ENCODE measurements around the gene TEX261. TPM values are rescaled to one million over a fixed set of nuclear protein-coding genes. Genes with fewer than 3 reads are reported as not detected.
A peak's percentile ranks its signal among the peaks of the same experiment; 100 is the strongest.
"Not testable (repeated sequence)": the region's sequence is repeated elsewhere in the genome, so short reads cannot be mapped to it uniquely, and the experiment has no call there.

TEX261 gene
- polyA plus RNA-seq (ENCODE audit: insufficient read depth in 1 of 5, insufficient read length in 5 of 5, low replicate concordance in 1 of 5), result 10 to 100 TPM; 50.9 to 63.9 (median 56.9) TPM
- long read RNA-seq, donor 1, transcript TEX261-201 (6 exons, 3,441 nt), result minor isoform, 15 of 36 reads
- long read RNA-seq, donor 1, transcript TEX261-206 (4 exons, 590 nt), result major isoform, 17 of 36 reads
- long read RNA-seq, donor 1, partial matches to known transcripts, result 0 of 36 reads
- long read RNA-seq, donor 1, other reads (novel, unspliced or antisense), result 0 of 36 reads
- long read RNA-seq, donor 2, transcript TEX261-201 (6 exons, 3,441 nt), result major isoform, 6 of 9 reads
- long read RNA-seq, donor 2, partial matches to known transcripts, result 0 of 9 reads
- long read RNA-seq, donor 2, other reads (novel, unspliced or antisense), result 0 of 9 reads
- long read RNA-seq, donor 3, transcript TEX261-201 (6 exons, 3,441 nt), result minor isoform, 5 of 17 reads
- long read RNA-seq, donor 3, transcript TEX261-206 (4 exons, 590 nt), result major isoform, 6 of 17 reads
- long read RNA-seq, donor 3, partial matches to known transcripts, result 0 of 17 reads
- long read RNA-seq, donor 3, other reads (novel, unspliced or antisense), result 0 of 17 reads
- long read RNA-seq, donor 4, transcript TEX261-201 (6 exons, 3,441 nt), result major isoform, 8 of 18 reads
- long read RNA-seq, donor 4, transcript TEX261-206 (4 exons, 590 nt), result minor isoform, 7 of 18 reads
- long read RNA-seq, donor 4, partial matches to known transcripts, result 0 of 18 reads
- long read RNA-seq, donor 4, other reads (novel, unspliced or antisense), result 0 of 18 reads
- long read RNA-seq, donor 5, transcript TEX261-201 (6 exons, 3,441 nt), result major isoform, 13 of 26 reads
- long read RNA-seq, donor 5, transcript TEX261-206 (4 exons, 590 nt), result minor isoform, 6 of 26 reads
- long read RNA-seq, donor 5, partial matches to known transcripts, result 0 of 26 reads
- long read RNA-seq, donor 5, other reads (novel, unspliced or antisense), result 0 of 26 reads
- long read RNA-seq, donor 6, transcript TEX261-206 (4 exons, 590 nt), result minor isoform, 8 of 26 reads
- long read RNA-seq, donor 6, transcript TEX261-201 (6 exons, 3,441 nt), result major isoform, 11 of 26 reads
- long read RNA-seq, donor 6, partial matches to known transcripts, result 0 of 26 reads
- long read RNA-seq, donor 6, other reads (novel, unspliced or antisense), result 0 of 26 reads
- long read RNA-seq, donor 7, transcript TEX261-201 (6 exons, 3,441 nt), result major isoform, 11 of 17 reads
- long read RNA-seq, donor 7, partial matches to known transcripts, result 0 of 17 reads
- long read RNA-seq, donor 7, other reads (novel, unspliced or antisense), result 0 of 17 reads
- long read RNA-seq, donor 8, partial matches to known transcripts, result 0 of 6 reads
- long read RNA-seq, donor 8, other reads (novel, unspliced or antisense), result 0 of 6 reads

GRCh38 chr2:70994699-70995425 is at the start of gene TEX261:
TEX261 (minus strand) TSS chr2:70994873; CDS start chr2:70994757, 116 bp downstream.
- peak; percentile 78 to 82 for DNase-seq

GRCh38 chr2:71043531-71044407 is 49.1 kb upstream of the TEX261 start:
- DNase-seq, result no peak

- no peak for DNase-seq
Observed at GRCh38 chr2:71042287-71042686, 47.6 kb upstream of the TEX261 start.

- not testable (repeated sequence) for DNase-seq
Observed at GRCh38 chr2:71036296-71036695, 41.6 kb upstream of the TEX261 start.

GRCh38 chr2:71023553-71024243 is 29.0 kb upstream of the TEX261 start:
- DNase-seq, result peak; percentile 31 to 36

- DNase-seq, result not testable (repeated sequence)
Observed at GRCh38 chr2:71021394-71021793, 26.7 kb upstream of the TEX261 start.

- not testable (repeated sequence) for DNase-seq
Observed at GRCh38 chr2:71019989-71020388, 25.3 kb upstream of the TEX261 start.

- no peak for DNase-seq
Observed at GRCh38 chr2:71018625-71019024, 24.0 kb upstream of the TEX261 start.

- not testable (repeated sequence) for DNase-seq
Observed at GRCh38 chr2:71011786-71012185, 17.1 kb upstream of the TEX261 start.

- DNase-seq, result no peak
Observed at GRCh38 chr2:71008342-71008741, 13.7 kb upstream of the TEX261 start.

GRCh38 chr2:71006955-71007799 is 12.5 kb upstream of the TEX261 start:
- no peak for DNase-seq

GRCh38 chr2:71006323-71006722 is 11.7 kb upstream of the TEX261 start:
- DNase-seq, result no peak

- no peak for DNase-seq
Observed at GRCh38 chr2:71005271-71006202, 10.9 kb upstream of the TEX261 start.

GRCh38 chr2:71004857-71005256 is 10.2 kb upstream of the TEX261 start:
- no peak for DNase-seq

GRCh38 chr2:71003966-71004755 is 9.5 kb upstream of the TEX261 start:
- no peak for DNase-seq

- no peak for DNase-seq
Observed at GRCh38 chr2:71003396-71003795, 8.7 kb upstream of the TEX261 start.
